HL-60 (cell line): Measurements from ENCODE around the gene TBC1D22A.

Experiments
- DNase-seq, 2 experiments: peaks; one replicate each; pipeline ENCODE4 v3.0.0-alpha.2; 2010 to 2020; ENCODE audit warnings: low read depth in 1 of 2, low spot score in 1 of 2
- H3K27ac ChIP-seq: fragments of 250-450 bp; sonication (Bioruptor Pico); replicated peaks from 2 replicates; pipeline ENCODE4 v1.5.1; 2020; ENCODE audit warnings: mild to moderate bottlenecking, moderate library complexity
- H3K27me3 ChIP-seq: fragments of 250-450 bp; sonication (Bioruptor Pico); 2 replicates; pipeline ENCODE4 v1.5.1; 2021; ENCODE audit warnings: mild to moderate bottlenecking, moderate library complexity; ENCODE audit not compliant: insufficient read depth, poor library complexity, severe bottlenecking
- H3K4me3 ChIP-seq: replicated peaks from 2 replicates; pipeline ENCODE4 v1.5.1; 2011; ENCODE audit warnings: mild to moderate bottlenecking, control low read depth, low read length; ENCODE audit not compliant: insufficient read depth
- GABPA ChIP-seq: IDR thresholded peaks from 2 replicates; pipeline ENCODE4 v1.6.1; 2012; ENCODE audit warnings: low read depth
- POLR2AphosphoS5 ChIP-seq: IDR thresholded peaks from 2 replicates; pipeline ENCODE4 v1.6.1; 2012; ENCODE audit warnings: low read depth
- REST ChIP-seq: IDR thresholded peaks from 2 replicates; pipeline ENCODE4 v1.6.1; 2012; ENCODE audit warnings: low read depth; ENCODE audit not compliant: insufficient replicate concordance
- SPI1 ChIP-seq: IDR thresholded peaks from 2 replicates; pipeline ENCODE4 v1.6.1; 2012; ENCODE audit warnings: low read depth, mild to moderate bottlenecking, borderline replicate concordance
- TF ChIP-seq, protein P1 (sequence below): IDR thresholded peaks from one replicate; pipeline ENCODE4 v1.5.1; 2011; ENCODE audit warnings: low read length, control low read depth, inconsistent platforms; ENCODE audit not compliant: insufficient read depth

TBC1D22A gene

GRCh38 chr22:47149976-47150375 lies 387.5 kb downstream of the TBC1D22A start:
- TF ChIP-seq REST: no peak
- TF ChIP-seq, protein P1, sequence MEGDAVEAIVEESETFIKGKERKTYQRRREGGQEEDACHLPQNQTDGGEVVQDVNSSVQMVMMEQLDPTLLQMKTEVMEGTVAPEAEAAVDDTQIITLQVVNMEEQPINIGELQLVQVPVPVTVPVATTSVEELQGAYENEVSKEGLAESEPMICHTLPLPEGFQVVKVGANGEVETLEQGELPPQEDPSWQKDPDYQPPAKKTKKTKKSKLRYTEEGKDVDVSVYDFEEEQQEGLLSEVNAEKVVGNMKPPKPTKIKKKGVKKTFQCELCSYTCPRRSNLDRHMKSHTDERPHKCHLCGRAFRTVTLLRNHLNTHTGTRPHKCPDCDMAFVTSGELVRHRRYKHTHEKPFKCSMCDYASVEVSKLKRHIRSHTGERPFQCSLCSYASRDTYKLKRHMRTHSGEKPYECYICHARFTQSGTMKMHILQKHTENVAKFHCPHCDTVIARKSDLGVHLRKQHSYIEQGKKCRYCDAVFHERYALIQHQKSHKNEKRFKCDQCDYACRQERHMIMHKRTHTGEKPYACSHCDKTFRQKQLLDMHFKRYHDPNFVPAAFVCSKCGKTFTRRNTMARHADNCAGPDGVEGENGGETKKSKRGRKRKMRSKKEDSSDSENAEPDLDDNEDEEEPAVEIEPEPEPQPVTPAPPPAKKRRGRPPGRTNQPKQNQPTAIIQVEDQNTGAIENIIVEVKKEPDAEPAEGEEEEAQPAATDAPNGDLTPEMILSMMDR: no peak
- no peak for TF ChIP-seq SPI1
- Histone ChIP-seq H3K27me3 (no peaks in the 10 kb centered on the region), H3K4me3 (no peak overlapping the region), H3K27ac (no peak overlapping the region)
- DNase-seq: no peak

DNA sequence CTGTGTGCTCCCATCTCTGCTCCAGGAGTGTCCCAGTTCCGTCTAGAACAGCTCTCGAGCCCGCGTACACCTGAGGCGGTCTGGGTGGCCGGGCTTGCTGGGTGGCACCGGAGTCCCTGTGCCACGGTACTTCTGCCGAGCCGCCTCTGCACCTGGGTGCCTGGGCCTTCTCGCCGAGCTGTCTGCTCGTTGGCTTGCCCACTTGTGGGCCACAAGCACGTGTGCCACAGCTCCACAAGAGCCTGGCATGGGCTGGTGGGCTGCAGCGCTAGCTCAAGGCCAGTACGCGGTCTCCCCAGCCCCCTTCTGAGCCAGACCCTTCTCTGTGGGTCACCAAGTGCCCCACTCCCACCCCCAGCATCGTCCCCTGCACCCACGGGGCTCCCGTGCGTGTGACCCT lies 388.0 kb downstream of the TBC1D22A start:
- H3K27ac ChIP-seq: no peak overlapping the region
- H3K4me3 ChIP-seq: no peak overlapping the region
- no peaks in the 10 kb centered on the region for H3K27me3 ChIP-seq
- TF ChIP-seq, protein P1: no peak
- TF ChIP-seq GABPA: no peak
- no peak for TF ChIP-seq POLR2AphosphoS5
- TF ChIP-seq REST: no peak
- no peak for TF ChIP-seq SPI1
- no peak for DNase-seq

DNA sequence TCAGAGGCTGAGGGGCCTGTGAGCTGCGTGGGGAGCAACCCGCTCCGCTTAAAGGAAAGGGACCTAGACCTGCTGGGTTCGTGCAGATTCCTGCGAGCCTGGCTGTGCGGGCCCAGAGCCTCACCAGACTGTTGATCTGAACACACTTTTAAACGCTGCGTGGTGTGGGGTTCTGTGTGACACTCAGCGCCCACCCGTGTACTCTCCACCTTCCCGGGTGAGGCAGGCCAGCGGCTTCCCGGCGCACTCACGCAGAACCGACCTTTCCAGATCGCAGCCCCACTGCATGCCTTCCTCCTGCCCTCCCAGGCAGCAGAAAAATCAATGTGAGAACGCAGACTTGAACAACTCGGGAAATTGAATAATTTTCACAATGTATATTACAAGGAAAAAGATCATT lies 388.6 kb downstream of the TBC1D22A start:
- Histone ChIP-seq H3K4me3 (no peak overlapping the region), H3K27me3 (no peaks in the 10 kb centered on the region), H3K27ac (no peak overlapping the region)
- no peak for DNase-seq
- TF ChIP-seq POLR2AphosphoS5: no peak
- no peak for TF ChIP-seq SPI1
- TF ChIP-seq REST: no peak
- TF ChIP-seq, protein P1: no peak
- no peak for TF ChIP-seq GABPA
